GM10266 (cell line): ENCODE data around the gene WDR70.

ENCODE experiments used
- DNase-seq: peaks from one replicate; pipeline ENCODE4 v3.0.0; 2012; ENCODE audit errors: extremely low spot score
- TF ChIP-seq, protein P1 (sequence below): IDR thresholded peaks from 2 replicates; pipeline ENCODE4 v1.5.1; 2012; ENCODE audit warnings: mild to moderate bottlenecking, low read depth; ENCODE audit not compliant: control insufficient read depth, insufficient read depth; ENCODE audit errors: missing control alignments

WDR70 gene

DNA sequence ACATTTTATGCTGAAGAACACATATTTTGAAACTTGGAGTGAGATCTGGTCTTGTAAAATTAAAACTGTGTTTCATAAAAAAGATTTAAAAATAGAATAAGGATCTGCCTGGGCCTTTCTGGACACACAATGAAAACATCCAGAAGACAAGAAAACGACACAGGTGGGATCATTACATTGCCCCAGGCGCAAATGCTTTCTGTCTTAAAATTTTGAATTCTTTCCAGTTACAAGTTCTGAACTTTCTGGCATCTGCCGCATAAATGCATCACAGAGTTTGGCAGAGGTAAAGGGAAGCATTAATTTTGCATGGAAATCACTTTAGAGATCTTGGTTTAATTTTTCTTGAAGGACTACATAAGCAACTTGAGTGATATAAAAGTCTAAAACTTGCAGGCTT, 219.6 kb downstream of the WDR70 start:
- TF ChIP-seq, protein P1, sequence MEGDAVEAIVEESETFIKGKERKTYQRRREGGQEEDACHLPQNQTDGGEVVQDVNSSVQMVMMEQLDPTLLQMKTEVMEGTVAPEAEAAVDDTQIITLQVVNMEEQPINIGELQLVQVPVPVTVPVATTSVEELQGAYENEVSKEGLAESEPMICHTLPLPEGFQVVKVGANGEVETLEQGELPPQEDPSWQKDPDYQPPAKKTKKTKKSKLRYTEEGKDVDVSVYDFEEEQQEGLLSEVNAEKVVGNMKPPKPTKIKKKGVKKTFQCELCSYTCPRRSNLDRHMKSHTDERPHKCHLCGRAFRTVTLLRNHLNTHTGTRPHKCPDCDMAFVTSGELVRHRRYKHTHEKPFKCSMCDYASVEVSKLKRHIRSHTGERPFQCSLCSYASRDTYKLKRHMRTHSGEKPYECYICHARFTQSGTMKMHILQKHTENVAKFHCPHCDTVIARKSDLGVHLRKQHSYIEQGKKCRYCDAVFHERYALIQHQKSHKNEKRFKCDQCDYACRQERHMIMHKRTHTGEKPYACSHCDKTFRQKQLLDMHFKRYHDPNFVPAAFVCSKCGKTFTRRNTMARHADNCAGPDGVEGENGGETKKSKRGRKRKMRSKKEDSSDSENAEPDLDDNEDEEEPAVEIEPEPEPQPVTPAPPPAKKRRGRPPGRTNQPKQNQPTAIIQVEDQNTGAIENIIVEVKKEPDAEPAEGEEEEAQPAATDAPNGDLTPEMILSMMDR = no peak

DNA sequence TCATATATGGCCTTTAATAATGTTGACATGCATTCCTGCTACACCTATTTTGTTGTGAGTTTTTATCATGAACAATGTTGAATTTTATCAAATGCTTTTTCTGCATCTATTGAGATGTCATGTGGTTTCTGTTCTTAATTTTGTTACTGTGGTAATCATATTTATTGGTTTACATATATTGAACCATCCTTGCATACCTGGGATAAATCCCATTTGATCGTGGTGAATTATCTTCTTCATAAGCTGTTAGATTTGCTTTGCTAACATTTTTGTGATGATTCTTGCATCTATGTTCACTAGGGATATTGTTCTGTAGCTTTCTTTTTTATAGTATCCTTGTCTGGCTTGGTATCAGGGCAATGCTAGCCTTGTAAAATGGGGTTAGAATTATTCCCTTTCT, 222.0 kb downstream of the WDR70 start:
- DNase-seq = no peak
- TF ChIP-seq, protein P1 = no peak

More for the DNA sequence above, 219.6 kb downstream of the WDR70 start:
- DNase-seq = no peak

DNA sequence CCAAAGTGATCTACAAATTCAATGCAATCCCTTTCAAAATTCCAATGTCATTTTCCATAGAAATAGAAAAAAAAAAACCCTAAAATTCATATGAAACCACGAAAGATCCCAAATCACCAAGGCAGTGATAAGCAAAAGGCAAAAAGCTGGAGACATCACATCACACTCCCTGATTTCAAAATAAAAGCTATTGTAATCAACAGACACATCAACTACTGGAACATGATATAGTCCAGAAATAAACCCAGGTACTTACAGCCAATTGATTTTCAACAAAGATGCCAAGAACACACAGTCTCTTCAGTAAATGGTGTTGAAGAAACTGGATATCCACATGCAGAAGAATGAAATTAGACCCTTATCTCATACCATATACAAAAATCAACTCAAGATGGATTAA, 224.0 kb downstream of the WDR70 start:
- no peak for DNase-seq
- TF ChIP-seq, protein P1 = no peak

DNA sequence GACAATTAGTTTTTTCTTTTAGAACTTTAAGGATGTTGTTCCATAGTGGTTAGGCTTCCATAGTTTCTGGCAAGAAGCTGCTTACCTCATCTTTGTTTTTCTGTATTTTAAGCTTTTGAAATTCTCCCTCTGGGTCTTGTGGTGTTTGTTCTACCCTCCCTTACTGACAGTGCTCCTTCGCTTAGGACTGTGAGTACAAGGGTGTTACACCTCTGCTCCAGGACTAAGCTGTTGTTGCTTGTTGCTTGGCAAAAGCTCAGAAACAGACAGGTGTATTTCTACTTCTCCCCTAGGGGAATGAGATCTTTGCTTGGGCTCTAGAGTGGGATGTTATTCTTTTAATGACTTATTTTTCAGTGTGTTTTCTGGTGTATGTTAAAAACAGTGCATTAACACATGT, 225.2 kb downstream of the WDR70 start:
- DNase-seq = no peak
- TF ChIP-seq, protein P1 = no peak

DNA sequence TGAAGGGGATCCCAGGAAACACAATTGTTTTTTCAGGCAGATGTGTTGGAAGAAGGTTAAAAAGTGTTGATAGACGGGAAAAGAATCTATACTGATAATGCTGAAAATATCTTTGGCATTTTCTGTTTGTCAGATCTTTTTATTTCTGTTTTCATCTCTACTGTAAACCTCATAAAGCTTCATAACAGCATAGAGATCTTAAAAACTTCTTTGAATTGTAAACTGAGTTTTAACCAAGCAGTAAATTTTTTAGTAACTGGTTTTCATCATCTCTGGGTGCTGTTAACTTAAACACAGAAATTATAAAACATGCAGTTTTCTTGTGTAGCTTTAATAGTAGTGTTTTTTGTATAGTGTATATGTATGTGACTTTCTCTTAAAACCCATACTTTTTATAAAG, 227.0 kb downstream of the WDR70 start:
- no peak for DNase-seq
- TF ChIP-seq, protein P1 = no peak

DNA sequence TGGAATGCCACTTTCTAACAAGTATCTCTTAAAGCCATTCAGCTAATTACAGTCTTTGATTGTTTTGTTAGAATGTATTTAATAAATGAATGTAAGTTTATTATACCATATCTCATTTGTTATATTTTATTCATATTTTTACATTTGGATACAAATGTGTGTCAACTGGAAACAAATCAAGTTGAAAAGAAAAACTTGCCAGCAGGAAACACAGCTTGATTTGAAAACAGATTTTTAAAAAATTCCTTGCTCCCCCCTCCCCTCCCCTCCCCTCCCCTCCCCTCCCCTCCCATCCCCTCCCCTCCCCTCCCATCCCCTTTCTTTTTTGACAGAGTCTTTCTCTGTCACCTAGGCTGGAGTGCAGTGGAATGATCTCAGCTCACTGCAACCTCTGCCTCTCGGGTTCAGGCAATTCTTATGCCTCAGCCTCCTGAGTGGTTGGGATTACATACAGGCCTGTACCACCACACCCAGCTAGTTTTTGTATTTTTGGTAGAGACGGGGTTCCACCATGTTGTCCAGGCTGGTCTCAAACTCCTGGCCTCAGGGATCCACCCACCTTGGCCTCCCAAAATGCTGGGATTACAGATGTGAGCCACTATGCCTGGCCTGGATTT, 227.6 kb downstream of the WDR70 start:
- TF ChIP-seq, protein P1 = no peak

DNA sequence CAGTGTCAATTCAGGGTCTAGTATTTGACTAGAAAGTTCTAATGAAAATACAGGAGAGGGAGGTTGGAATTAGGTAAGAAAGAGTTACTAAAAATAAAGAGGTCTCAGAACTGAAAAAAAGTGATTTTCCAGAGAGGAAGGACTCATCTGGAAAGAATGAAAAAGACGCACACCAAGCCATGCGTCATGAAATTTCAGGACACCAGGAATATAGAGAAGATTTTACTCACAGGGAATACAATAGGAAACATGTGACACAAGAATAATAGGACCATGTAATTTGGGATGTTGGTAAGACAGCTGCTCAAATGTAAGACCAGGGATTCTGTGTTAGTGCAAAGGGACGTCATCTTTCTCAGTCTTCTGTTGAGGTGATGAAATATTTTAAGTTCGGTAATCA, 236.1 kb downstream of the WDR70 start:
- no peak for DNase-seq
- TF ChIP-seq, protein P1 = no peak

More for the DNA sequence above, 227.6 kb downstream of the WDR70 start:
- DNase-seq = no peak
